ENCODE results near the gene KCNMA1.

Gene KCNMA1

DNA sequence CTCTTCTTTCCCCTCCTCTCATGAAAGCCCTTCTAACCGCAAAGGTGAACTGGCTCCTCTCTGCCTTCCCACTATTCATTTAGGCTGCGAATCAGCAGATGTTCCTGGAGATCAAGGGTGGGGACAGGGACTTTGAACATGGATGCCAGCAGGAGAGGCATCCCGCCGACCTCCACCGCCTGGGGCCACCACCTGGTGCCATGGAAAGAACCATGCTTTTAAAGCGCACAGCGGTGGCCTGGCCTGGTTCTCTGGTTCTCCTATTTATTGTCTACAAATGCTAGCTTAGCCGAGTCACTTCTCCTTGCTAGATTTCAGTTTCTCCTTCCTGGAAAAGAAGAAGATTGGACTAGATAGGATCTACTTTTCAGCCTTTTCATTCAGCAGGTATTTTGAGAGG, 43.2 kb upstream of the KCNMA1 start:
- DNase-seq (ENCODE audit: insufficient read length, low spot score) (no peak), FAIRE-seq (no peak)
- TF ChIP-seq, protein P1, sequence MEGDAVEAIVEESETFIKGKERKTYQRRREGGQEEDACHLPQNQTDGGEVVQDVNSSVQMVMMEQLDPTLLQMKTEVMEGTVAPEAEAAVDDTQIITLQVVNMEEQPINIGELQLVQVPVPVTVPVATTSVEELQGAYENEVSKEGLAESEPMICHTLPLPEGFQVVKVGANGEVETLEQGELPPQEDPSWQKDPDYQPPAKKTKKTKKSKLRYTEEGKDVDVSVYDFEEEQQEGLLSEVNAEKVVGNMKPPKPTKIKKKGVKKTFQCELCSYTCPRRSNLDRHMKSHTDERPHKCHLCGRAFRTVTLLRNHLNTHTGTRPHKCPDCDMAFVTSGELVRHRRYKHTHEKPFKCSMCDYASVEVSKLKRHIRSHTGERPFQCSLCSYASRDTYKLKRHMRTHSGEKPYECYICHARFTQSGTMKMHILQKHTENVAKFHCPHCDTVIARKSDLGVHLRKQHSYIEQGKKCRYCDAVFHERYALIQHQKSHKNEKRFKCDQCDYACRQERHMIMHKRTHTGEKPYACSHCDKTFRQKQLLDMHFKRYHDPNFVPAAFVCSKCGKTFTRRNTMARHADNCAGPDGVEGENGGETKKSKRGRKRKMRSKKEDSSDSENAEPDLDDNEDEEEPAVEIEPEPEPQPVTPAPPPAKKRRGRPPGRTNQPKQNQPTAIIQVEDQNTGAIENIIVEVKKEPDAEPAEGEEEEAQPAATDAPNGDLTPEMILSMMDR (IDR thresholded peaks at IDR 0.05; ENCODE audit: insufficient read depth, missing control alignments) = no peak

DNA sequence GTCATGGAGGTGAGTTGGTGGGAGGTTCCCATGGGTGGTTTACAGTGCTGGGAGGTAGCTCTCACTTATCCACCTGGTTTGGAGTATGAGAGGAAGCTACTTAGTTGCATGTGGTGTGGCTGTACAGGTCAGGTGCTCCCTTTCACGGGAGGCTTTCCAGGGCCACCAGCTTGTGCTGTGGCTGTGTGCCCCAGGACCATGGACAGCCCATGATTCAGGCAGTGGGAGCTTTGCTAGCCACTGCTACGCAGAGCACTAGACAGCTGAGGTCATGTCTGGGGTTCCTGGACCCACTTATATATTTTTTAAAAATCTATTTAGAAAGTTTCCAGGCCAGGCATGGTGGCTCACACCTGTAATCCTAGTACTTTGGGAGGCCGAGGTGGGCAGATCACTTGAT, 42.5 kb upstream of the KCNMA1 start:
- no peak for FAIRE-seq
- no peak for DNase-seq (ENCODE audit: insufficient read length, low spot score)
- TF ChIP-seq, protein P1 (IDR thresholded peaks at IDR 0.05; ENCODE audit: insufficient read depth, missing control alignments) = no peak

DNA sequence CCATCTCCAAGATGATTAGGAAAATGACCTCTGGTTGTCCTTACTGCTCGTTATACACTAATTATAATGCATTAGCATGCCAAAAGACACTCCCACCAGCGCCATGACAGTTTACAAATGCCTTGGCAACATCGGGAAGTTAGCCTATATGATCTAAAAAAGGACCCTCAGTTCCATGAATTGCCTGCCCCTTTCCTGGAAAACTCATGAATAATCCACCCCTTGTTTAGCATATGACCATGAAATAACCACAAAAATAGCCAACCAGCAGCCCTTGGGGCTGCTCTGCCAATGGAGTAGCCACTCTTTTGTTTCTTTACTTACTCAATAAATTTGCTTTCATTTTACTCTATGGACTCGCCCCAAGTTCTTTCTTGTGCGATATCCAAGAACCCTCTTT, 41.6 kb upstream of the KCNMA1 start:
- TF ChIP-seq, protein P1 (IDR thresholded peaks at IDR 0.05; ENCODE audit: insufficient read depth, missing control alignments) = no peak
- FAIRE-seq (no peak), DNase-seq (ENCODE audit: insufficient read length, low spot score) (no peak)

DNA sequence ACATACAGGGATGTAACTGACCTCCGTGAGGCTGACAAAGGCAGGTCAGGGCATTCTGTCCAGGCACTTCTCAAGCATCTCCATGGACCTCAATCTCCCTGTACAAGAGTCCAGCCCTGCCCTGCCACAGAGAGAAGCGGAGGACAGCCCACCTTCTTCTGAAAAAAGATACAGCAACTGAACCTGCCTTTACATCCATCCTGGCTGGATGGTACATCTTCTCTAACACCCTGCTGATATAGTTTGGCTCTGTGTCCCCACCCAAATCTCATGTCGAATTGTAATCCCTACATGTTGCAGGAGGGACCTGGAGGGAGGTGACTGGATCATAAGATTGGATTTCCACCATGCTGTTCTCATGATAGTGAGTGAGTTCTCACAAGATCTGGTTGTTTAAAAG, 40.5 kb upstream of the KCNMA1 start:
- no peak for FAIRE-seq
- TF ChIP-seq, protein P1 (IDR thresholded peaks at IDR 0.05; ENCODE audit: insufficient read depth, missing control alignments) = no peak
- DNase-seq (ENCODE audit: insufficient read length, low spot score) = no peak

DNA sequence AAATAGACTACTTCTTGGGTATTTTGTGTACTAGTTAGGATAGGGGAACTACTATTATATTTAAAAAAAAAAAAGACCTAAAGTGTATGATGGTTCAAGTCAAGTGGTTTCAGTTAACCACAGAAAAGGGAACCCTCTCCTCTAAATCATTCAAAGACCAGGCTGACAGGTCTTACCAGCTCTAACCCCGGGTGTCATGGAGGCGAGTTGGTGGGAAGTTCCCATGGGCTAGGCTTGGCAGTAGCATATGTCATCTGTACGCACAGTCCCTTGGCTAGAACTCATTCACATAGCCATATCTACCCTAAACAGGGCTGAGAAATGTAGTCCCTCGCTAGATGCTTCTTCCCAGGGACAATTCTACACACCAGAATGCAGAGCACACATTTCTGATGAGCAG, 37.7 kb upstream of the KCNMA1 start:
- TF ChIP-seq, protein P1 (IDR thresholded peaks at IDR 0.05; ENCODE audit: insufficient read depth, missing control alignments) = no peak
- no peak for FAIRE-seq
- no peak for DNase-seq (ENCODE audit: insufficient read length, low spot score)

DNA sequence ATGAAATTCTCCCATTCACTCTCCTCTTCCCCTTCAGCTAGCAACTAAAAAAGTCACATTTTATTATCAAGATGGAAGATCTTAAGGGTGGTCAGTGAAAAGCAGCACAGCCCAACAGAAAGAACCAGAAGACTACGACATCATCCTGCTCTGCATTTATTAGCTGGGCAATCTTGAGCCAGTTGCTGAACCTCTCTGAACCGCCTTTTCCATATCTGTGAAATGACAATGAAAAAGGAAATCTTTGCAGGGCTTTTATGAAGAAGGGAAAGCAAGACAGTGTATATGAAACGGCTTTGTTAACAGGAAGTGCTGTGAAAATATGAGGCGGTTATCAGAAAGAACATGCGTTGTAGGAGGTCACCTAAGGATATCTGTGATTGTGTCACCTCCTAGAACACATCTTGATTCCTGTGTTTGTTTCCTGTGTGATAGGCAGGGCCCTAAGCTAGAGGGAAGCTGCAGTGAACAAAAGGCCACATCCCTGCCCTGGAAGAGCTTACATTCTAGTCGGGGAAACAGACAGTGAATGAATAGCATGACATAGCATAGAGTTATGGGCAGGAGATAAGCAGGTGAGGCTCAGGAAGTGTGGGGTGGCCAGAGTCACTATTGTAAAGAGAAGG, 36.0 kb upstream of the KCNMA1 start:
- FAIRE-seq (no peak), DNase-seq (ENCODE audit: insufficient read length, low spot score) (no peak)
- TF ChIP-seq, protein P1 (IDR thresholded peaks at IDR 0.05; ENCODE audit: insufficient read depth, missing control alignments) = no peak

DNA sequence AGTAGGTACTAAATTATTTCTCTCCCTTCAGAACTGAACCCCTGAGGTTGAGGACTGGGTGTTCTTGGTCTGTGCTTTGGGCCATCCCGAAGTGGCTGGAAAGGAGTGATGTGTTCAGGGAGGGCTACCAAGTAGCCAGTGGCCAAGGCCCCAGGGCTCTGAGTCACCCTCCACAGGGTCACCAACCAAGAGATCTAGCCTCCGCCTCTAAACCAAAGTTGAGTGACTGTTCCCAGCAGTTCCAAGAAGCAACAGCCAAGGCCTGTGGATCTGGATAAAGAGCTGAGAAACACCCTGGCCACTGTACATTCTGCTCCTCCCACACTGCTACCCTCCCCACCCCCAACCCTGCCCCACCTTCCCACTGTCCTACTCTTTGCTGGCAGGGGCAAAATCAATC, 35.5 kb upstream of the KCNMA1 start:
- TF ChIP-seq, protein P1 (IDR thresholded peaks at IDR 0.05; ENCODE audit: insufficient read depth, missing control alignments) = no peak
- no peak for DNase-seq (ENCODE audit: insufficient read length, low spot score)
- no peak for FAIRE-seq

All from D721Med (cell line).